ENCODE measurements around the gene TRIM40. TPM values are rescaled to one million over a fixed set of nuclear protein-coding genes. Genes with fewer than 3 reads are reported as not detected.
"Not testable (repeated sequence)": the region's sequence is repeated elsewhere in the genome, so short reads cannot be mapped to it uniquely, and the experiment has no call there.

Gene TRIM40
- total RNA-seq, 2 experiments from 2014 or later: not detected

DNA sequence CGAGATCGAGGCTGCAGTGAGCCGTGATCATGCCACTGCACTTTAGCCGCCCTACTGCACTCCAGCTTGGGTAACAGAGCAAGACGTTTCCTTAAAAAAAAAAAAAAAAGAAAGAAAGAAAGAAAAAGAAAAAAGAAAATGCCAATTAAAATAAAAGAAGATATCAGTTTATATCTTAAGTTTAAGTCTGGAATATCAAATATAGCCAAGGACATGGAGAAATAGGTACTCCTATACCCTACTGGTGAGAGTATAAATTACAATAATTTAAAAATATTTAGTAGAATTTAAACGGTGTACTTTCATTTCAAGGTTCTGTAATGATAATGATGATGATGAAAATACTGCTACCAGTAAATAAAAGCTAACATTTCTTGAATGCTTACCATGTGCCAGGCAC is 19.2 kb upstream of the TRIM40 start:
- intact Hi-C loops (cut with micrococcal nuclease): no loop called here
- ChIA-PET CTCF (interaction anchor here (0.6 to 2.8 kb wide), 6 partner anchors 10 to 797 kb away, joined by 3 to 18 read pairs (median 3); no protein-coding TSS in a partner anchor), POLR2A (no interaction called here)
- no peak for DNase-seq
- peaks cover 24% of the 10 kb centered on the region for H3K27me3 Mint-ChIP-seq
- H3K27ac Mint-ChIP-seq: no peak overlapping the region
- no peak overlapping the region for H3K4me3 Mint-ChIP-seq
- peaks cover 17% of the 10 kb centered on the region for H3K4me1 Mint-ChIP-seq (ENCODE audit: low read depth)
- H3K9me3 Mint-ChIP-seq: no peaks in the 10 kb centered on the region
- H3K36me3 Mint-ChIP-seq: no peaks in the 10 kb centered on the region

DNA sequence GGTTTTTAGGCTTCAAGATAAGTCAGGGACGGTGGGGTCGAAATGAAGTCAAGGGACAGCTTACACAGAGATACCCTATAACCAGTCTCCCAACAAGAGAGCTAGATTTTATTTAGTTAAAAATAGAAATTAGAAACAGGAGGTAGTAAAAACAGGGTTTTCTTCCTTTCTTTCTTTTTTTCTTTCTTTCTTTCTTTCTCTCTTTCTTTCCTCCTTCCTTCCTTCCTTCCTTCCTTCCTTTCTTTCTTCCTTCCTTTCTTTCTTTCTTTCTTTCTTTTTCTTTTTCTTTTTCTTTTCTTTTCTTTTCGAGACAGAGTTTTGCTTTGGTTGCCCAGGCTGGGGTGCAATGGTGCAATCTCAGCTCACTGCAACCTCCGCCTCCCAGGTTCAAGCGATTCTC is 17.2 kb upstream of the TRIM40 start:
- DNase-seq; intact Hi-C loops (cut with micrococcal nuclease); H3K4me1 Mint-ChIP-seq (ENCODE audit: low read depth); H3K4me3 Mint-ChIP-seq; H3K9me3 Mint-ChIP-seq; H3K27ac Mint-ChIP-seq; CTCF ChIA-PET; H3K36me3 Mint-ChIP-seq: not testable (repeated sequence)
- POLR2A ChIA-PET: interaction anchor here (0.7 kb wide), 1 partner anchor 35 kb away, joined by 3 read pairs; no protein-coding TSS in a partner anchor
- peaks cover 17% of the 10 kb centered on the region for H3K27me3 Mint-ChIP-seq

GRCh38 chr6:30121446-30122366 is 14.2 kb upstream of the TRIM40 start:
- POLR2A ChIA-PET: no interaction called here
- Mint-ChIP-seq H3K36me3 (no peaks in the 10 kb centered on the region), H3K4me3 (no peak overlapping the region), H3K27ac (no peak overlapping the region), H3K27me3 (peaks cover 22% of the 10 kb centered on the region), H3K9me3 (no peaks in the 10 kb centered on the region), H3K4me1 (ENCODE audit: low read depth) (no peaks in the 10 kb centered on the region)
- no peak for DNase-seq
- CTCF ChIA-PET: interaction anchor here (2.3 to 15.9 kb wide), 2 partner anchors 10 to 15 kb away, joined by 21 to 491 read pairs; partner anchors contain the start of gene TRIM31
- intact Hi-C loops (cut with micrococcal nuclease): no loop called here

GRCh38 chr6:30122515-30122914 is 13.4 kb upstream of the TRIM40 start:
- no peak for DNase-seq
- POLR2A ChIA-PET: no interaction called here
- Mint-ChIP-seq H3K36me3 (no peaks in the 10 kb centered on the region), H3K27ac (no peak overlapping the region), H3K27me3 (peaks cover 30% of the 10 kb centered on the region), H3K9me3 (no peaks in the 10 kb centered on the region), H3K4me3 (no peak overlapping the region), H3K4me1 (ENCODE audit: low read depth) (no peaks in the 10 kb centered on the region)
- intact Hi-C loops (cut with micrococcal nuclease): no loop called here
- CTCF ChIA-PET: interaction anchor here (2.3 to 15.9 kb wide), 2 partner anchors 9 to 15 kb away, joined by 21 to 491 read pairs; partner anchors contain the start of gene TRIM31

- CTCF ChIA-PET: interaction anchor here (1.1 to 15.9 kb wide), 2 partner anchors 11 to 20 kb away, joined by 3 to 491 read pairs; partner anchors contain the start of gene TRIM31
- no peak for DNase-seq
- POLR2A ChIA-PET: no interaction called here
- no peak overlapping the region for H3K27ac Mint-ChIP-seq
- H3K4me1 Mint-ChIP-seq (ENCODE audit: low read depth): peaks cover 25% of the 10 kb centered on the region
- H3K9me3 Mint-ChIP-seq: no peaks in the 10 kb centered on the region
- intact Hi-C loops (cut with micrococcal nuclease): loop anchor here (2.0 kb wide), 1 partner anchor 15 kb away; the partner anchor contains the start of gene TRIM31
- H3K4me3 Mint-ChIP-seq: no peak overlapping the region
- H3K27me3 Mint-ChIP-seq: peaks cover 55% of the 10 kb centered on the region
- H3K36me3 Mint-ChIP-seq: no peaks in the 10 kb centered on the region
Measured at GRCh38 chr6:30127238-30128093, 8.5 kb upstream of the TRIM40 start.

GRCh38 chr6:30129265-30130178 is 6.4 kb upstream of the TRIM40 start:
- no peaks in the 10 kb centered on the region for H3K36me3 Mint-ChIP-seq
- no peak overlapping the region for H3K4me3 Mint-ChIP-seq
- peaks cover 25% of the 10 kb centered on the region for H3K4me1 Mint-ChIP-seq (ENCODE audit: low read depth)
- no peak overlapping the region for H3K27ac Mint-ChIP-seq
- no peaks in the 10 kb centered on the region for H3K9me3 Mint-ChIP-seq
- H3K27me3 Mint-ChIP-seq: peaks cover 56% of the 10 kb centered on the region
- ChIA-PET CTCF (interaction anchor here (1.0 to 15.9 kb wide), 11 partner anchors 9 to 281 kb away, joined by 3 to 491 read pairs (median 11); partner anchors contain the start of genes PPP1R11 and TRIM31), POLR2A (no interaction called here)
- intact Hi-C loops (cut with micrococcal nuclease): loop anchor here (2.0 to 5.0 kb wide), 4 partner anchors 17 to 62 kb away; partner anchors contain the start of genes PPP1R11 and TRIM31
- DNase-seq: peak; percentile 17

DNA sequence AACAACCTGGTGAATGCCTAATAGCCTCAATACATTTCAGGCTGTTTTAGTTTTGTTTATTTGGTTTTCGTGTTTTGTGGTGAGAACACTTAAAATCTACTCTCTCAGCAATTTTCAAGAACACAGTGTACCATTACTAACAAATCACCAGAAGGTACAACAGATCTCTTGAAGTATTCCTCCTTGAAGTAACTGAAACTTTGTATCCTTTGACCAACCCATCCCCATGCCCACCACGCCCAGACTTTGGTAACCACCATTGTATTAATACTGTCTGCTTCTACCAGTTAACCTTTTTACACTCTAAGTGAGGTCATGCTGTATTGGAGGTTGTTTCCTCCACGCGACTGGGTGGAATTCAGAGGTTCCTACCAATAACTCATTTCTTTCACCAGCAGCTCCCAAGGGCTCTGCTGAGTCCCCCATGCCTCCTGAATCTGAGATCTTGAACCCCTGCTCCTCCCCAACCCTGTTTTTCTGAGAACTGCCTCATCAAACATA is 5.7 kb upstream of the TRIM40 start:
- intact Hi-C loops (cut with micrococcal nuclease): loop anchor here (2.0 to 5.0 kb wide), 3 partner anchors 29 to 63 kb away; partner anchors contain the start of gene PPP1R11
- CTCF ChIA-PET: interaction anchor here (1.0 to 15.9 kb wide), 25 partner anchors 8 to 282 kb away, joined by 3 to 491 read pairs (median 5); partner anchors contain the start of genes PPP1R11 and TRIM31
- H3K9me3 Mint-ChIP-seq: no peaks in the 10 kb centered on the region
- H3K4me3 Mint-ChIP-seq: no peak overlapping the region
- H3K4me1 Mint-ChIP-seq (ENCODE audit: low read depth): peaks cover 25% of the 10 kb centered on the region
- H3K27me3 Mint-ChIP-seq: peaks cover 56% of the 10 kb centered on the region
- no peaks in the 10 kb centered on the region for H3K36me3 Mint-ChIP-seq
- no peak for DNase-seq
- POLR2A ChIA-PET: no interaction called here
- no peak overlapping the region for H3K27ac Mint-ChIP-seq

- peak; percentile 73 for DNase-seq
- no peak overlapping the region for H3K27ac Mint-ChIP-seq
- no peaks in the 10 kb centered on the region for H3K36me3 Mint-ChIP-seq
- H3K4me1 Mint-ChIP-seq (ENCODE audit: low read depth): peaks cover 30% of the 10 kb centered on the region
- POLR2A ChIA-PET: interaction anchor here (0.8 to 0.9 kb wide), 2 partner anchors 27 to 37 kb away, joined by 4 to 5 read pairs; no protein-coding TSS in a partner anchor
- H3K9me3 Mint-ChIP-seq: no peaks in the 10 kb centered on the region
- H3K27me3 Mint-ChIP-seq: peaks cover 60% of the 10 kb centered on the region
- CTCF ChIA-PET: interaction anchor here (0.7 to 15.9 kb wide), 47 partner anchors 8 to 477 kb away, joined by 3 to 491 read pairs (median 5); partner anchors contain the start of genes POLR1H, PPP1R11, RNF39 and TRIM31
- intact Hi-C loops (cut with micrococcal nuclease): loop anchor here (1.0 to 5.0 kb wide), 4 partner anchors 28 to 64 kb away; partner anchors contain the start of gene PPP1R11
- peak overlapping the region; percentile 9 for H3K4me3 Mint-ChIP-seq
Measured at GRCh38 chr6:30130887-30131862, 4.8 kb upstream of the TRIM40 start.

DNA sequence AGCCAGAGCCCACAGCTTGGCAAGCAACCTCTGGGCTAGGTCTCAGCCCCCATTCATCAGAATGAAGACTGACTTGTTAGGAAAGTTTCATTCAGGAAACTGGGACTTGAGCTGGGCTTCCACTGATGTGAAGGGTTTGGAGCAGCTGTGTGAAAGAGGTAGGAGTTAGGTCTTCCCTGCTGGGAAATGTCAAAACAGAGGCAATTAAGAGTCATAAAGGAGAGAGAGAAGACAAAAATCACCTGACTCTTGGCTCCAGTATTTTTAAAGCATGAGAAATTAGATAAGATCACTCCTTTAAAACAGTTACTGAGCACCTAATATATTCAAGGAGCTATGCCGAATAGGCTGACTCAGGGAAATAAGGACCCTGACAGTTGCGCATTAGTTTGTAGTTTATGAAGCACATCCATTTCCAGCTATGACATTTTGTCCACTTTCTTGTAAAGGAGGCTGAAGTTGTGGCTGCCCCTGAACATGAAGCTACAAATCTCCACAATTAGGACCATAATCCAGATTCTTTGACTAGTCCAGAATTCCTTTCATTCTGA is 3.9 kb upstream of the TRIM40 start:
- ChIA-PET POLR2A (interaction anchor here (0.6 kb wide), 1 partner anchor 20 kb away, joined by 3 read pairs; no protein-coding TSS in a partner anchor), CTCF (interaction anchor here (0.8 to 15.9 kb wide), 35 partner anchors 9 to 478 kb away, joined by 3 to 491 read pairs (median 5); partner anchors contain the start of genes POLR1H, PPP1R11 and TRIM31)
- Mint-ChIP-seq H3K4me3 (no peak overlapping the region), H3K27ac (no peak overlapping the region), H3K27me3 (peaks cover 53% of the 10 kb centered on the region), H3K36me3 (no peaks in the 10 kb centered on the region), H3K9me3 (no peaks in the 10 kb centered on the region), H3K4me1 (ENCODE audit: low read depth) (peaks cover 33% of the 10 kb centered on the region)
- intact Hi-C loops (cut with micrococcal nuclease): loop anchor here (1.0 to 5.0 kb wide), 4 partner anchors 27 to 65 kb away; partner anchors contain the start of gene PPP1R11
- DNase-seq: no peak

Data from activated CD4-positive, alpha-beta memory T cell treated with anti-CD3 and anti-CD28 coated beads for 36 hours (primary cell).